GM12801 (cell line): ENCODE measurements around the gene NT5DC3.

Experiments used
- TF ChIP-seq, protein P1 (sequence below): IDR thresholded peaks from one replicate; pipeline ENCODE4 v1.5.1; 2011; ENCODE audit warnings: control low read depth; ENCODE audit not compliant: insufficient read length; ENCODE audit errors: extremely low read depth

NT5DC3 gene

DNA sequence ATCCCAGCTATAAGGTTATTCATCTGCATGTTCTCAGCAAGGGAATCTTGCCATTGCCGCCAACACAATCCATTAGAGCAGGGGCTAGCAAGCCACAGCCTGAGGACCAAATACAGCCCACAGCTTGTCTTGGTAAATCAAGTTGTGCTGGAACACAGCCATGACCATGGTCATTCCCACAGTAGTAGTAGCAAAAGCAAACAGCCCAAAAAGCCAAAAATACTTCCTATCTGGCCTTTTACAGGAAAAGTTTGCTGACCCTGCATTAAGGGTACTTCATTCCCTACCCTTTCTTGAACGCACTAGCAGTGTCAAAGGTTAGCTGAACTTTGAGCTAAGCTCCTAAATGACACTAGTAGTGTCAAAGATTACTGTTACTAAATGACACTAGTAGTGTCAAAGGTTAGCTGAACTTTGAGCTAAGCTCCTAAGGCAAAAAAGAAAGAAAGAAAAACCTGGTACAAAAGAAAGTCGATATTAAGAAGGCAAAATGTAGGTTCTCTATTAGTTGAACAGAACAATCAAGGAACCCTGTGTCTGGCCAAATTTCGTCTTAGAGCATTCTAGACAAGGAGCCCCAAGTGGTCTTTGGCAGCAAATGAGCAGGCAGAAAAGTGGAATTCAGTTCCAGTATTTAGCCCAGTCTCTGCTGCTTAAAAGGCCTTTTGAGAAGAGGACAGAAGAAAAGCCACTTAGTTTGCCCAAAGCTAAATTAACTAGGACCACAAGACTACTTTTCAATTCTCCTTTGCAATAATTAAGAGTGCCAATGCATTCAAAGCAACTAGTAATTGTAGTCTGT lies 67.7 kb downstream of the NT5DC3 start:
- TF ChIP-seq, protein P1, sequence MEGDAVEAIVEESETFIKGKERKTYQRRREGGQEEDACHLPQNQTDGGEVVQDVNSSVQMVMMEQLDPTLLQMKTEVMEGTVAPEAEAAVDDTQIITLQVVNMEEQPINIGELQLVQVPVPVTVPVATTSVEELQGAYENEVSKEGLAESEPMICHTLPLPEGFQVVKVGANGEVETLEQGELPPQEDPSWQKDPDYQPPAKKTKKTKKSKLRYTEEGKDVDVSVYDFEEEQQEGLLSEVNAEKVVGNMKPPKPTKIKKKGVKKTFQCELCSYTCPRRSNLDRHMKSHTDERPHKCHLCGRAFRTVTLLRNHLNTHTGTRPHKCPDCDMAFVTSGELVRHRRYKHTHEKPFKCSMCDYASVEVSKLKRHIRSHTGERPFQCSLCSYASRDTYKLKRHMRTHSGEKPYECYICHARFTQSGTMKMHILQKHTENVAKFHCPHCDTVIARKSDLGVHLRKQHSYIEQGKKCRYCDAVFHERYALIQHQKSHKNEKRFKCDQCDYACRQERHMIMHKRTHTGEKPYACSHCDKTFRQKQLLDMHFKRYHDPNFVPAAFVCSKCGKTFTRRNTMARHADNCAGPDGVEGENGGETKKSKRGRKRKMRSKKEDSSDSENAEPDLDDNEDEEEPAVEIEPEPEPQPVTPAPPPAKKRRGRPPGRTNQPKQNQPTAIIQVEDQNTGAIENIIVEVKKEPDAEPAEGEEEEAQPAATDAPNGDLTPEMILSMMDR, result no peak

DNA sequence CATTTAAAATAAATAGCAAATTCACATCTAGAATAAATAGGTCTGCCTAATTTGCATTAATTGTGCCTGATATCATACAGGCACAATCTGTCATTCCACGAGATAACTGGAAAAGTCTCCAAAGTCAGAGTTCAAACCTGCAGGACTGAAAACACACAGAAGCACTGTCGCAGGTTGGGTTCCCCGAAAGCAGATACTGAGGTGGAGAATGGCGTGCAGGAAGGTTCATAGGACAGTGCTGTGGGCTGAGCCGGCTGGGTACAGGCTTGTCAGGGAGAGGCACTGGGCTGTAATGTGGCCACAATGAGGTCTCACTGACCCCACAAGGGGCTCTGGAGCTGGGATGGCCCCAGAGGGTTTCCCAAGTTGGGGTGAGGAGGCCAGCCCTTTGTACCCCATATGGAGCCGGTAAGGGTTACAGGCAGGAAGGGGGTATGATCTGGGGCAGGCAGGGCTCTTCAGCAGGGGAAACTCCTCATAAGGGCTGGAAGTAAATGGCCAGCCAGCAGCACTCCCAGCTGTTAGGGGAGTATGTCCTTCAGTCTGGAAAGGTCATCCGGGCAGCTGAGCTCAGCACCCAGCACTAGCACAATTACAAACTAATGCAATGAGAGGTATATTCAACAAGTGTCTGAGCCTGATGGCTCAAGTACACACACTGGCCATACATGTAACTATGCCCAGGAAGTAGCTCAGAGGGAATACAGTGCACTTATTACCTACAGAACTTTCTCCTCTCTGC lies 68.5 kb downstream of the NT5DC3 start:
- TF ChIP-seq, protein P1, result no peak

DNA sequence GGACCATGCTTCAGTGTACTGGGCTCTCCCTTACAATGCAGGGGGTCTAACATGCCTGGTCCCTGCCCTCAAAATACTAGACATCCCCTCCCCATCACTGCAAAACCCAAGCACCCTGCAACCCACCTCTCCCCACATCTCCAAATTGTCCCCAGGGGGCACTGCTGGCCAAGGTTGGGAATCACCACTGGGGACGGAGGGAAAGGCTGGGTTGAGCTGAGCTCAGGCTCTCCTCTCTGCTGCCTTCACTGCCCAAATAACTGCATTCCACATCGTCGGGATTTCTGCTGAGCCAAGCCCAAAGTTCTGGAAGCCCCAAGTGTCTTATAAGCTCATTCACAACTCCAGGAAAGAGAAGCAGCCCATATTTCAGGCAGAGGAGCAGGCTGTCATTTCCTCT lies 69.6 kb downstream of the NT5DC3 start:
- TF ChIP-seq, protein P1, result no peak

DNA sequence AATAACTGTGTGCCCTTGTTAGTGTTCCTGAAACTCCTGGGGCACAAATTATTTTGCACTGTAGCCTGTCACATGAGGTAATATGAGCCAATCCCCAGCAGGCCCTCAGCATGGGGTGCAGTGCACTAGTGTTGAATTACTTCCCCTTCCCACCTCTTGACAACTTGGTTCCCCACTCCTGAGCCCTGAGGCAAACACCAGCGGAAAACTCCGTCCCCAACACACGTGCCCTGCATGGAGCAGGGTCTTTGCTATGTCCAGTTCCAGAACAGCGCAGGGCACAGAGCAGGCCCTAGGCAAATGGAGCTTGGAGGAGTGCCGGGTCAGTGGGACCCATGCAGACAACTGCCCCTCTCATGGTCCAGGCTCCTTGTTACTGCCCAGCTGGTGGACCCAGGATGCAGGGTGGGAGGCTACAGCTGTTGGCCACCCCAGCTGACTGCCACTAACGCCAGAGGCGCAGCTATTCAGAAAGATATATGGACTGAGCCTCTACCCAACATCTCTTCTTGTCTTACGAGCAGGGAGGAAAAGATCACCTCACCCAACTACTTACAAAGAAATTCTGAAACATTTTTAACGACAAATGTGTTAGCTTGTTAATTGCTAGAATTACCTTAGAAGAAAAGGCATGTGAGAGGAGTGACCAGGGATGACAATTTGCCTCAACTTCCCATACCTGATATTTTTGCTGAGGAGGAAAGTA lies 71.6 kb downstream of the NT5DC3 start:
- TF ChIP-seq, protein P1, result no peak

DNA sequence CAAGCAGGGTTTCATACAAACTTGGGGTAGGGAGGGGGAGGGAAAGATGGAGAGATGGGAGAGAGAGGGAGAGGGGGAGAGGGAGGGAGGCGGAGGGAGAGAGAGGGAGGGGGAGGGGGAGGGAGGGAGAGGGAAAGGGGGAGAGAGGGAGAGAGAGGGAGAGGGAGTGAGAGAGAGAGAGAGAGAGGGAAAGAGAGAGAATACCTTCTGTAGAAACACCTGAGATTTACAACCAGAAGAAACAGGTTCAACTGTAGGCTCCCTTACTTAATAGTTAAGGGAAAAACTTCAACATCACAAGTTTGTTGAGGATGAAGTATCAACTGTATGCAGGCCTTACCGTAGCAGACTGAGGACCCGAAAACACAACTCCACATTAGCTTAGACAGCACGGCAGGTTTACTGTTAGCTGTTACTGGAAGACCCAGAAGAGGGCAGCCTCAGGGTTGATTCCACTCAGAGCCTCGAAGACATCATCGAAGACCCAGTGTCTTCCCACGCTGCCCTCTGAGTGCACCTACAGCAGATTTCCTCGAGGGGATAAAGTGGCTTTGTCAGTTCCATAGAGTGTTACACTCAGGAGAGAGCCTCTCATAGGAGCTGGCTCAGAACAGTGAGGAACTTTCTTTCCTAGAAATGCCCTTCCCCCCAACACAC lies 72.4 kb downstream of the NT5DC3 start:
- TF ChIP-seq, protein P1, result no peak

DNA sequence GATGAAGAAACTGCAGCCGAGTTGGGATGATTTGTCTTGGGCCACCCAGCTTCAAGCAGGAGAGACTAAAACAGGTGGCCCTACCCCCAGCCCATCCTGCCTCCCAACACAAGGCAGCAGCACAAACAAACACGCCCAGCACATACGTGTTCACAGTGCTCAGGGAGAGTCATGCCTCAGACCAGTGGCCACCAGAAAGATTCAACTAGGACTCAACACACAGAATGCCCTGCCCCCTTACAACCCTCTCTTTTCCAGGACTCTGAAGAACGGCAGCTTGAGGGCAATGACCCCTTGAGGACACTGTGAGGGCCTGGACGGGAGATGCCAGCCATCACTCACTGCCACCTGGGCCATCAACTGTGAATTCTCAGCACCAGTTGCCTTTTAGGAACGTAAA lies 75.0 kb downstream of the NT5DC3 start:
- TF ChIP-seq, protein P1, result no peak

DNA sequence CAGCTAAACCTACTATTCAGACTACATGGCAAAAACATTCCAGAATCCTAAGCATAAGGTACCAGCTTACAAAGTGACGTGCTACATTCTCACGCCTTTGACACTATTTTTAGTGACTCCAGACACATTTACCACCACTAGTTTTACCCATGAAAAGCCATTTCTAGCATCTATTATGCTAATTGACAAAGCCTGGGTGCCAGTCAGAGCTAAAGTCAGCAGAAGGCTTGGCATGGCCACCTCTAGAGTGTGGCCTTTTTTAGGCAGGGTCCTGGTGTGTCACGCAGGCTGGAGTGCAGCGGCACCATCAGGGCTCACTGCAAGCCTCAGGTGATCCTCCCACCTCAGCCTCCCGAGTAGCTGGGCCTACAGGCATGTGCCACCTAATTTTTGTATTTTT lies 75.7 kb downstream of the NT5DC3 start:
- TF ChIP-seq, protein P1, result no peak
